IPS DF 6.9 (cell line): Measurements from ENCODE around the gene CYP27A1.

ENCODE experiments used
- DNase-seq: peaks from one replicate; pipeline ENCODE4 v3.0.0-alpha.2; 2013; ENCODE audit warnings: low read depth, low spot score
- H3K27ac ChIP-seq: one replicate; pipeline ENCODE4 v1.5.1; 2013; ENCODE audit warnings: low read length, control low read depth
- H3K27me3 ChIP-seq: 2 replicates; pipeline ENCODE4 v1.6.1; 2013; ENCODE audit warnings: mild to moderate bottlenecking, low read length; ENCODE audit not compliant: control insufficient read depth, insufficient read depth
- H3K36me3 ChIP-seq: 2 replicates; pipeline ENCODE4 v1.6.1; 2013; ENCODE audit warnings: low read length; ENCODE audit not compliant: control insufficient read depth, insufficient read depth
- H3K4me1 ChIP-seq: 2 replicates; pipeline ENCODE4 v1.6.1; 2013; ENCODE audit warnings: low read length; ENCODE audit not compliant: control insufficient read depth, insufficient read depth
- H3K4me3 ChIP-seq: 2 replicates; pipeline ENCODE4 v1.5.1; 2013; ENCODE audit warnings: mild to moderate bottlenecking, low read length
- H3K9me3 ChIP-seq: 2 replicates; pipeline ENCODE4 v1.6.1; 2013; ENCODE audit warnings: low read length, inconsistent platforms; ENCODE audit not compliant: control insufficient read depth, insufficient read depth
- WGBS: extraction: QIAGEN DNeasy Blood & Tissue Kit; methylation state at CpG from one replicate; pipeline ENCODE4 v1.1.7; 2013; ENCODE audit warnings: mixed read lengths, missing lambda C conversion rate; ENCODE audit not compliant: insufficient read length, insufficient coverage; 5-methylcytosine and 5-hydroxymethylcytosine counted together

Gene CYP27A1

GRCh38 chr2:218820746-218821369 lies 38.9 kb downstream of the CYP27A1 start:
- DNase-seq = no peak
- H3K27me3 ChIP-seq = no peaks in the 10 kb centered on the region
- H3K36me3 ChIP-seq = no peaks in the 10 kb centered on the region
- H3K27ac ChIP-seq = no peak overlapping the region
- H3K9me3 ChIP-seq = no peaks in the 10 kb centered on the region
- no peaks in the 10 kb centered on the region for H3K4me1 ChIP-seq
- no peak overlapping the region for H3K4me3 ChIP-seq
- WGBS = no CpG with 5 or more reads among the region's 15 CpGs

DNA sequence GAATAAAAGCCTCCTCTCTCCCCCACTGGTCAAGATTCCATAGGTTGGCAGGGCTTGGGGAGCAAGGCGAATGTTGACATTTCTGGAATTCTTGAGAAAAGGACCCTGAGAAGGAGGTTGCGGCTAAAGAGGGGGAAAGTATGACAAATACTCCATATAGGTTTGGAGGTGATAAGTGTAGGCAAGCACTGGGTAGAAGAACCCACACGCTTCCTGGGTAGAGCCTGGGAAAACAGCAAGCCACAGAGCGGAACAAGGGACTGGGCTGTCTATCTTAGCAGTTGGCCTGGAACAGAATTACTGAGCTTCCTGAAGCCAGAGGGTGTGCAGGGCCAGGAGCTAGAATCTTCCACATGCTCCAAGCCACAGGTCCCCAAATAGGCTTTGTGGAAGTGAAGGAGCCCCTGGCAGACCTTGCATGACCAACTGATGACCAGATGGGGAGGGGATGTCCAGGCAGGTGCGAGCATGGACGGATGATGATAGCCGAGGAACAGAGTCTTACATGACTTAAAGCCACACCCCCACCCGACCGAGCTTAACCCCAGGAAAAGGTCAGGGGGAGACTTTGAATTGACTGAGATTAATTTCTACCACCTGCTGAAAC lies 39.8 kb downstream of the CYP27A1 start:
- no peak overlapping the region for H3K27ac ChIP-seq
- no peak overlapping the region for H3K4me3 ChIP-seq
- H3K27me3 ChIP-seq = no peaks in the 10 kb centered on the region
- H3K9me3 ChIP-seq = no peaks in the 10 kb centered on the region
- WGBS = no CpG with 5 or more reads among the region's 9 CpGs
- no peak for DNase-seq
- no peaks in the 10 kb centered on the region for H3K36me3 ChIP-seq
- H3K4me1 ChIP-seq = no peaks in the 10 kb centered on the region

- H3K4me3 ChIP-seq = no peak overlapping the region
- WGBS = no CpG with 5 or more reads among the region's 7 CpGs
- H3K27me3 ChIP-seq = no peaks in the 10 kb centered on the region
- no peaks in the 10 kb centered on the region for H3K4me1 ChIP-seq
- H3K36me3 ChIP-seq = no peaks in the 10 kb centered on the region
- H3K9me3 ChIP-seq = no peaks in the 10 kb centered on the region
- no peak for DNase-seq
- H3K27ac ChIP-seq = no peak overlapping the region
Observed at GRCh38 chr2:218822622-218823021, 40.7 kb downstream of the CYP27A1 start.

DNA sequence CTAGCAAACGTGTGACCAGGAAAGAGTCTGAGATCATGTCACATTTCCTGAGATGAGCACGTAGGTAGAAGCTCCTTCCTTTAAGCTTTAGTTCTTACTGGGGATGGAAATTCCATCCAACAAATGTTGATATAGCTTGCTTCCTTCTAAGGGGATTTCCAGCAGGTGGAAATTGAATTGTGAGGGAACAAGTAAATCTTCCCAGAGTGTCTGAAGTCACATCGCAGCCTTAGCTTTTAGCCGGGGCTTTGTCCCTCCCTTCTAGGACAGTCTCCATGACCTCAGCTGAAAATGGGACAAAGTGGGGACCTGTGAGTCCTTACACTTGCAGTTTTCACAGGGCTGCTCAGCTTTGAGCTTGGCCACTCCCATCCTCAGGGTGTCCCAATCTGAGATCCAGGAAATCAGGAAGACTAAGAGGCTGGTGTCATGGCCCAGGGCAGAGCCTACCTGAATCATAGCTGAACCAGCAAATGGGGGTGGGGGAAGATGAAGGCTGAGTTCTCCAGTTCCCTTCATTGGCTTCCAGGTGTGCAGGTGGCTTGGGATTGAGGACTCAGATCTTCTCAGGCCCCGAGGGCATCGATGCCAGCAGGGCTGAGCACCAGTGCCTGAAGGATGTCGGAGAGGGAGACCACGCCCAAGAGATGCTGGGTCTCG lies 41.4 kb downstream of the CYP27A1 start:
- WGBS = no CpG with 5 or more reads among the region's 9 CpGs
- no peaks in the 10 kb centered on the region for H3K9me3 ChIP-seq

GRCh38 chr2:218824004-218824403 lies 42.1 kb downstream of the CYP27A1 start:
- WGBS = no CpG with 5 or more reads among the region's 7 CpGs
- H3K27ac ChIP-seq = no peak overlapping the region
- no peaks in the 10 kb centered on the region for H3K27me3 ChIP-seq
- H3K36me3 ChIP-seq = no peaks in the 10 kb centered on the region
- no peak overlapping the region for H3K4me3 ChIP-seq
- no peaks in the 10 kb centered on the region for H3K9me3 ChIP-seq
- H3K4me1 ChIP-seq = no peaks in the 10 kb centered on the region
- no peak for DNase-seq

More for the DNA sequence above, 41.4 kb downstream of the CYP27A1 start:
- no peak for DNase-seq
- Histone ChIP-seq H3K4me3 (no peak overlapping the region), H3K36me3 (no peaks in the 10 kb centered on the region), H3K27ac (no peak overlapping the region), H3K4me1 (no peaks in the 10 kb centered on the region), H3K27me3 (no peaks in the 10 kb centered on the region)

GRCh38 chr2:218826791-218827190 lies 44.8 kb downstream of the CYP27A1 start:
- H3K27me3 ChIP-seq = no peaks in the 10 kb centered on the region
- H3K9me3 ChIP-seq = no peaks in the 10 kb centered on the region
- H3K36me3 ChIP-seq = no peaks in the 10 kb centered on the region
- H3K27ac ChIP-seq = no peak overlapping the region
- no peaks in the 10 kb centered on the region for H3K4me1 ChIP-seq
- DNase-seq = no peak
- WGBS = no CpG with 5 or more reads among the region's 10 CpGs
- H3K4me3 ChIP-seq = no peak overlapping the region

GRCh38 chr2:218827701-218828476 lies 45.9 kb downstream of the CYP27A1 start:
- no peak for DNase-seq
- Histone ChIP-seq H3K36me3 (no peaks in the 10 kb centered on the region), H3K4me3 (no peak overlapping the region), H3K4me1 (no peaks in the 10 kb centered on the region), H3K9me3 (no peaks in the 10 kb centered on the region), H3K27me3 (no peaks in the 10 kb centered on the region), H3K27ac (no peak overlapping the region)
- WGBS = no CpG with 5 or more reads among the region's 14 CpGs

GRCh38 chr2:218828477-218828778 lies 46.5 kb downstream of the CYP27A1 start:
- Histone ChIP-seq H3K4me1 (no peaks in the 10 kb centered on the region), H3K36me3 (no peaks in the 10 kb centered on the region), H3K4me3 (no peak overlapping the region), H3K27ac (no peak overlapping the region), H3K27me3 (no peaks in the 10 kb centered on the region), H3K9me3 (no peaks in the 10 kb centered on the region)
- no peak for DNase-seq
- no CpG with 5 or more reads among the region's 4 CpGs for WGBS

- Histone ChIP-seq H3K4me1 (no peaks in the 10 kb centered on the region), H3K27ac (no peak overlapping the region), H3K9me3 (no peaks in the 10 kb centered on the region), H3K4me3 (no peak overlapping the region), H3K36me3 (no peaks in the 10 kb centered on the region), H3K27me3 (no peaks in the 10 kb centered on the region)
- no CpG with 5 or more reads among the region's 17 CpGs for WGBS
- no peak for DNase-seq
Observed at GRCh38 chr2:218829868-218830451, 48.0 kb downstream of the CYP27A1 start.

DNA sequence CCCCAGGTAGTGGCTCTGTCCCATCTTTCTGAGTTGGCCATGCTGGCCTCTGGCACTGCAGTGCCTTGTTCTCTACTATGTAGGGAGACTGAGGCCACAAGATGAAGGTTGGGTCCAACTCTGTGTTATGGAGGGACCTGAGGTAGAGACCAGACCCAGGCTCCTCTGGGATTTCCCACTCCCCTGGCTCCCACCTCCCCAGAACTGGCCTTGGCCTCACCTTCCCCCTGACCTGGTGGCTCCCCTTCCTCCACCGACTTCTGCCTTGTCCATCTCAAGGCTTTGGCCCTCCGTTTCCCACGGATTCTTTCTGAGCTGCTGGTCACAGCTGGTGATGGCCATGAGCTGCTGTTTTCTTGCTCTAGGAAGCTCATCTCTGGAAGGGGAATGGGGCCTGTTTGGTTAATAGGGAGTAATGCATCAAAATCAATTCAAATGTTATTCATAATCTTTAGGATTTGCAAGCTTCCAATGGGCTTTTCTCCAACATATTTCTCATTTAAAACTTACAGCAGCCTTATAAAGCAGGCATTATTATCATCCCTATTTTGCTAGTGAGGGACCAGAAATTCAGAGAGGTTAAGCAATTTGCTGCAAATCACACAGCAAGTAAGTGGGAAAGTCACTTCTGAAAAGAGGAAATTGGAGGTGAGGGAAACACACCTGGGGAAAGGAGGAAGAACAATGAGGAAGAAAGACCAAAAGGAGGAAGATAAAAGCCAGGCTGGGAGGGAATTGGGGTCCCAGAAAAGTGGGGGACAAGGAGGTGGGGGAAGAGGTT lies 48.8 kb downstream of the CYP27A1 start:
- H3K27ac ChIP-seq = no peak overlapping the region
- no peaks in the 10 kb centered on the region for H3K4me1 ChIP-seq
- H3K27me3 ChIP-seq = no peaks in the 10 kb centered on the region
- WGBS = no CpG with 5 or more reads among the region's 3 CpGs
- no peaks in the 10 kb centered on the region for H3K36me3 ChIP-seq
- DNase-seq = no peak
- no peak overlapping the region for H3K4me3 ChIP-seq
- H3K9me3 ChIP-seq = no peaks in the 10 kb centered on the region
